ENCODE data around the gene CIZ1. TPM values are rescaled to one million over a fixed set of nuclear protein-coding genes. Genes with fewer than 3 reads are reported as not detected.

The CIZ1 gene
- total and polyA plus RNA-seq, 4 donors: 36.6 to 83.7 (median 50.5) TPM

- peaks cover 0 to 6% (median 0%) of the 10 kb centered on the region in 5 donors for H3K4me1 ChIP-seq (ENCODE audit: control insufficient read depth in 5 of 5, insufficient read depth in 5 of 5, low read length in 5 of 5)
- no peaks in the 10 kb centered on the region for H3K27me3 ChIP-seq (ENCODE audit: control insufficient read depth in 3 of 3, insufficient read depth in 3 of 3, low read length in 2 of 3)
- H3K36me3 ChIP-seq (ENCODE audit: control insufficient read depth in 4 of 4, insufficient read depth in 4 of 4, low read length in 4 of 4): no peaks in the 10 kb centered on the region
- H3K9me3 ChIP-seq (ENCODE audit: control insufficient read depth in 4 of 4, insufficient read depth in 3 of 4, low read length in 3 of 4): no peaks in the 10 kb centered on the region
- DNase-seq: no peak
- H3K4me3 ChIP-seq: no peak overlapping the region
- no peak overlapping the region for H3K27ac ChIP-seq (ENCODE audit: low read depth in 1 of 2, low read length in 1 of 2)
- TF ChIP-seq CTCF (IDR thresholded peaks at IDR 0.05; ENCODE audit: control extremely low read depth, extremely low read depth): no peak
- no peak overlapping the region for H3K9ac ChIP-seq (ENCODE audit: insufficient read depth in 1 of 2, low read length in 2 of 2)
- WGBS, 2 donors: 90% methylated on average over 13 of the region's 13 CpGs
- no peak for ATAC-seq (ENCODE audit: insufficient read depth, low FRiP score)
Measured at GRCh38 chr9:128153947-128154695, 37.3 kb downstream of the CIZ1 start.

- H3K27ac ChIP-seq (ENCODE audit: low read depth in 1 of 2, low read length in 1 of 2): no peak overlapping the region
- H3K4me1 ChIP-seq (ENCODE audit: control insufficient read depth in 5 of 5, insufficient read depth in 5 of 5, low read length in 5 of 5): peaks cover 0 to 13% (median 5%) of the 10 kb centered on the region in 5 donors
- H3K4me3 ChIP-seq: no peak overlapping the region
- ATAC-seq (ENCODE audit: insufficient read depth, low FRiP score) (no peak), DNase-seq (no peak)
- no peaks in the 10 kb centered on the region for H3K27me3 ChIP-seq (ENCODE audit: control insufficient read depth in 3 of 3, insufficient read depth in 3 of 3, low read length in 2 of 3)
- no peak overlapping the region for H3K9ac ChIP-seq (ENCODE audit: insufficient read depth in 1 of 2, low read length in 2 of 2)
- TF ChIP-seq CTCF (IDR thresholded peaks at IDR 0.05; ENCODE audit: control extremely low read depth, extremely low read depth): no peak
- 88 to 94% methylated on average over 26 of the region's 26 CpGs for WGBS, 2 donors
- H3K36me3 ChIP-seq (ENCODE audit: control insufficient read depth in 4 of 4, insufficient read depth in 4 of 4, low read length in 4 of 4): no peaks in the 10 kb centered on the region
- no peaks in the 10 kb centered on the region for H3K9me3 ChIP-seq (ENCODE audit: control insufficient read depth in 4 of 4, insufficient read depth in 3 of 4, low read length in 3 of 4)
Measured at GRCh38 chr9:128153060-128153946, 38.1 kb downstream of the CIZ1 start.

GRCh38 chr9:128152133-128153059 lies 39.0 kb downstream of the CIZ1 start:
- Histone ChIP-seq H3K9me3 (ENCODE audit: control insufficient read depth in 4 of 4, insufficient read depth in 3 of 4, low read length in 3 of 4) (no peaks in the 10 kb centered on the region), H3K36me3 (ENCODE audit: control insufficient read depth in 4 of 4, insufficient read depth in 4 of 4, low read length in 4 of 4) (no peaks in the 10 kb centered on the region), H3K27me3 (ENCODE audit: control insufficient read depth in 3 of 3, insufficient read depth in 3 of 3, low read length in 2 of 3) (no peaks in the 10 kb centered on the region), H3K27ac (ENCODE audit: low read depth in 1 of 2, low read length in 1 of 2) (no peak overlapping the region), H3K4me3 (no peak overlapping the region), H3K9ac (ENCODE audit: insufficient read depth in 1 of 2, low read length in 2 of 2) (no peak overlapping the region), H3K4me1 (ENCODE audit: control insufficient read depth in 5 of 5, insufficient read depth in 5 of 5, low read length in 5 of 5) (peaks cover 0 to 13% (median 5%) of the 10 kb centered on the region in 5 donors)
- 95 to 97% methylated on average over 13 of the region's 13 CpGs for WGBS, 2 donors
- no peak for TF ChIP-seq CTCF (IDR thresholded peaks at IDR 0.05; ENCODE audit: control extremely low read depth, extremely low read depth)
- ATAC-seq (ENCODE audit: insufficient read depth, low FRiP score) (no peak), DNase-seq (no peak)

All from lung (tissue), 12 donors.